Fibroblast of mammary gland (primary cell): Measurements from ENCODE around the gene GRB7.
"Not testable (repeated sequence)": the region's sequence is repeated elsewhere in the genome, so short reads cannot be mapped to it uniquely, and the experiment has no call there.

Experiments used
- DNase-seq: peaks from one replicate; pipeline ENCODE4 v3.0.0-alpha.2; 2010; ENCODE audit warnings: low read depth
- H3K4me3 ChIP-seq: 2 replicates; pipeline ENCODE4 v1.5.1; 2011; ENCODE audit warnings: low read depth, mild to moderate bottlenecking, low read length, moderate library complexity; ENCODE audit not compliant: control insufficient read depth
- TF ChIP-seq, protein P1 (sequence below): conservative IDR thresholded peaks from 2 replicates; pipeline ENCODE4 v1.5.1; 2011; ENCODE audit warnings: low read depth, low read length, inconsistent platforms; ENCODE audit not compliant: control insufficient read depth, insufficient read depth

Gene GRB7

GRCh38 chr17:39746145-39746461 lies 8.4 kb downstream of the GRB7 start:
- no peak overlapping the region for H3K4me3 ChIP-seq
- TF ChIP-seq, protein P1, sequence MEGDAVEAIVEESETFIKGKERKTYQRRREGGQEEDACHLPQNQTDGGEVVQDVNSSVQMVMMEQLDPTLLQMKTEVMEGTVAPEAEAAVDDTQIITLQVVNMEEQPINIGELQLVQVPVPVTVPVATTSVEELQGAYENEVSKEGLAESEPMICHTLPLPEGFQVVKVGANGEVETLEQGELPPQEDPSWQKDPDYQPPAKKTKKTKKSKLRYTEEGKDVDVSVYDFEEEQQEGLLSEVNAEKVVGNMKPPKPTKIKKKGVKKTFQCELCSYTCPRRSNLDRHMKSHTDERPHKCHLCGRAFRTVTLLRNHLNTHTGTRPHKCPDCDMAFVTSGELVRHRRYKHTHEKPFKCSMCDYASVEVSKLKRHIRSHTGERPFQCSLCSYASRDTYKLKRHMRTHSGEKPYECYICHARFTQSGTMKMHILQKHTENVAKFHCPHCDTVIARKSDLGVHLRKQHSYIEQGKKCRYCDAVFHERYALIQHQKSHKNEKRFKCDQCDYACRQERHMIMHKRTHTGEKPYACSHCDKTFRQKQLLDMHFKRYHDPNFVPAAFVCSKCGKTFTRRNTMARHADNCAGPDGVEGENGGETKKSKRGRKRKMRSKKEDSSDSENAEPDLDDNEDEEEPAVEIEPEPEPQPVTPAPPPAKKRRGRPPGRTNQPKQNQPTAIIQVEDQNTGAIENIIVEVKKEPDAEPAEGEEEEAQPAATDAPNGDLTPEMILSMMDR, result no peak
- no peak for DNase-seq

- TF ChIP-seq, protein P1, result no peak
- DNase-seq, result no peak
- H3K4me3 ChIP-seq, result no peak overlapping the region
Observed at GRCh38 chr17:39747745-39748144, 10.0 kb downstream of the GRB7 start.

GRCh38 chr17:39748444-39749034 lies 10.8 kb downstream of the GRB7 start:
- H3K4me3 ChIP-seq, DNase-seq: not testable (repeated sequence)

- no peak overlapping the region for H3K4me3 ChIP-seq
- no peak for DNase-seq
- TF ChIP-seq, protein P1, result no peak
Observed at GRCh38 chr17:39750131-39751015, 12.6 kb downstream of the GRB7 start.

GRCh38 chr17:39751016-39751543 lies 13.3 kb downstream of the GRB7 start:
- no peak overlapping the region for H3K4me3 ChIP-seq
- no peak for DNase-seq
- TF ChIP-seq, protein P1, result no peak

DNA sequence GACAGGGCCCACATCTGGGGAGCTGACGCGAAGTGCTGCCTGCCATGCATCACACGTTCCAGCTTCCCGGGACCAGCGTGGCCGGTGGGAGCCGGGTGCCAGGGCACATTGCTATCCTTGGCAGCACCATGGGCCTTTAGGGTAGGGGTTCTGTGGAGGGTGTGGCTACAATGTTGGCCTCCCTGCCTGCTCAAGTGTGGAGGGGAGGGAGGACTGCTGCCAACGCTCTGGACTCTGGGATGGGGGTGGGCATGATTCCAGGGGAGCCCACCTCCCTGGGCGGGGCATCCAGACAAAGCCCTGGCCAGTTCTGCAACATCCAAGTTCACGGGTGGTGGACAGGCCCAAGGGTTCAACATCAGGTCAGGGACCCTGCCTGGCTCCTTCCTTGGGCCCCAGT lies 13.9 kb downstream of the GRB7 start:
- H3K4me3 ChIP-seq, result no peak overlapping the region
- TF ChIP-seq, protein P1, result no peak
- DNase-seq, result no peak

DNA sequence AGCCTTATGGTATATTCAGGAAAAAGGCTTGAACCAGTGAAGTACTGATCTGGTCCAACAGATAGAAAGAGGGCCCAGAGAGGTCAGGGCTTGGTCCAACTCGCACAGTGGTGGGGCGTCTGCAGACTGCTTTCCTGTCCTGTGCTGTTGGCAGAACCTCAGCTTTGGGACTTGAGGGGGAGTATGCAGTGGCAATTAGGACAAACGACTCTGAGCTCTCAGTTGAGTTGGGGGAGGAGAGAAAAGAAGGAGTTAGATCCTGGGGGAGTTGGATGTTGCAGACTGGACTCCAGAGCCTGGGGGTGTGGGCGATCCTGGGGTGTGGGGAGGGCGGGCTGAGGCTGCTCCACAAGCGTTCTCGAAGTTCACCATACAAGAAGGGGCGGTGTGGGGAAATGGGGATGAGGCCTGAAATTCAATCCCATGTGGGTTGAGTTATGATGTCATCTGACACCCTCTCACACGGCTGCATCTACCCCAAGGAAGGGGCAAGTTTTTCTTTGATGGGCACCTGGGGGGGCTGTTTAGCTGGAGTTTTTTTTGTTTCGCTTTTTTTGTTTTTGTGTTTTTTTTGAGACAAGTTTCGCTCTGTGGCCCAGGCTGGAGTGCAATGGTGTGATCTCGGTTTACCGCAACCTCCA lies 14.6 kb downstream of the GRB7 start:
- no peak overlapping the region for H3K4me3 ChIP-seq
- DNase-seq, result no peak
- TF ChIP-seq, protein P1, result no peak
